Ramos (cell line): ENCODE data around the gene PGBD2.
"Not testable (repeated sequence)": the region's sequence is repeated elsewhere in the genome, so short reads cannot be mapped to it uniquely, and the experiment has no call there.

Source experiments
- in situ Hi-C: fragments of 300-500 bp; cut with MboI; formaldehyde crosslinking; loops from one replicate; pipeline ENCODE4 v1.14.3; 2022; ENCODE audit warnings: low sequenced_read_pairs; ENCODE audit not compliant: unreplicated experiment

The PGBD2 gene, protein sequence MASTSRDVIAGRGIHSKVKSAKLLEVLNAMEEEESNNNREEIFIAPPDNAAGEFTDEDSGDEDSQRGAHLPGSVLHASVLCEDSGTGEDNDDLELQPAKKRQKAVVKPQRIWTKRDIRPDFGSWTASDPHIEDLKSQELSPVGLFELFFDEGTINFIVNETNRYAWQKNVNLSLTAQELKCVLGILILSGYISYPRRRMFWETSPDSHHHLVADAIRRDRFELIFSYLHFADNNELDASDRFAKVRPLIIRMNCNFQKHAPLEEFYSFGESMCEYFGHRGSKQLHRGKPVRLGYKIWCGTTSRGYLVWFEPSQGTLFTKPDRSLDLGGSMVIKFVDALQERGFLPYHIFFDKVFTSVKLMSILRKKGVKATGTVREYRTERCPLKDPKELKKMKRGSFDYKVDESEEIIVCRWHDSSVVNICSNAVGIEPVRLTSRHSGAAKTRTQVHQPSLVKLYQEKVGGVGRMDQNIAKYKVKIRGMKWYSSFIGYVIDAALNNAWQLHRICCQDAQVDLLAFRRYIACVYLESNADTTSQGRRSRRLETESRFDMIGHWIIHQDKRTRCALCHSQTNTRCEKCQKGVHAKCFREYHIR

DNA sequence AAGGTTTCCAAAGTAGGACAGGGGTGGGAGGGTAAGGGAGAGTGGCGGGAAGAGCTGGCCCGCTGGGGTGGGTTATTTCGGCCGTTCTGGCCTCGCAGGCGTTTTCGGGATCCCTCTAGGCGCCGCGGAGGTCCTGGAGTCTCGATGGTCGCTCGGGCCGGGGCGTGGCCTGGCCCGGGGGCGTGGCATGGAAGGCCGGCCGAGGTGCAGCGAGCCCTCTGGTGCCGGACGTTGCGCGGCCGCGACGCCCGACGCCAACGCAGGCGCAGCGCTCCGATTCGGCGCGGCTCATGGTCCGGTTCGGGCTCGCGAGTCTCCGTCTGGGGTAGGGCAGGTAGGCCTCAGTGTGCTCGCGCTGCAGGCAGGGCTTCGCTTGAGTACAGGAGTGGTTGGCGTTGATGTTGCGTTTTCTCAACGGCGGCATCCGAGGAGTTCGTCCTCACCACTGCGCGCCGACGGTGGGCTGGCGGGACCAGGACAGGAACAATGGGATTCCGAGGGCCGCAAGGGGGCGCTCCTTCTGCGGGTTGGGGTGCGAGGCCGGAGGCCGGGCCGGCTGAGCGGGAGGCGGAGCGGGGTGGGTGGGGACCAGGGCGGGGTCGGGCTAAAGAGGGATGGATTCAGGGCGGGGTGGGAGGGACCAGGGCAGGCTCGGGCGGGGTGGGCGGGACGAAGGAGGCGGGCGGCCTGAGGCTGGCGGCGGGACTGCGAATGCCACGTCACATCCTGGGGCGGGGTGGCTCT, at the start of gene PGBD2:
PGBD2 (plus strand) TSS at position 227 of the 744 bp plus-strand sequence. CDS start 7,628 bp downstream, outside the sequence.
- in situ Hi-C loops: no loop called here

DNA sequence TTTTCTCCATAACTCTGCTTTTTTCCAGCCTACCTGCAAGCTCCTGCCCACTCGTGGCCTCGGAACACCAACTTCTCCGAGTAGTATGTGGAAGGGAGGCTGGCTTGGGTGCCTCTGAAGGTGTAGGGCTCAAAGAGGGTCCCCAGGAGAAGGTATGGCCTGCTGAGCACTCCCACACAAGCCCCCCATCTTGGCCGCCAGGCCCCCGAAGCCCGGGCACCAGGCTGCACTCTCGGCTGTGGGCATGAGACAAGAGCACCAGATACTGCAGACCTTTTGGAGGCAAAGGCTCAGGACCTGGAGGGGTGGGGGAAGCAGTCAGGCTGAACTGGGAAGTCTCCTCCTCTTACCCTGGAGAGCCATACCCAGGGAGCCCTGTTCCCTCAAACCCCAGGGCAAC, 48.8 kb upstream of the PGBD2 start:
- in situ Hi-C loops: no loop called here

DNA sequence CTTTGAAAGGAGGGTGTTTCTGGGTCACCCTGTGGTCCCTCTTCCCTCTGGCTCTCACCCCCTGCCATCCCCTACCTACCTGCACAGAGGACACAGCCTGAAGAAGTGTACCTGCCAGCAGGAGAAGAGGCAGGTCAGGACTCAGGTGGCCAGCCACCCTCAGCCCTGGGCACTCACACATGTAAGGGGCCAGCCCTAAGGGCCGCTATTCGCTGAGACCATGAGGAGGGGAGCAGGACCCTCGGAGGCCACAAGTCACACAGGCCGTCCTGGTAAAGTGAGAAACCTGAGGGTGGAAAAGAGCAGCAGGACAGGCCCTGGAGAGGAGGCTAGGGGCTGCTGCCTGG, 48.3 kb upstream of the PGBD2 start:
- in situ Hi-C loops: no loop called here

DNA sequence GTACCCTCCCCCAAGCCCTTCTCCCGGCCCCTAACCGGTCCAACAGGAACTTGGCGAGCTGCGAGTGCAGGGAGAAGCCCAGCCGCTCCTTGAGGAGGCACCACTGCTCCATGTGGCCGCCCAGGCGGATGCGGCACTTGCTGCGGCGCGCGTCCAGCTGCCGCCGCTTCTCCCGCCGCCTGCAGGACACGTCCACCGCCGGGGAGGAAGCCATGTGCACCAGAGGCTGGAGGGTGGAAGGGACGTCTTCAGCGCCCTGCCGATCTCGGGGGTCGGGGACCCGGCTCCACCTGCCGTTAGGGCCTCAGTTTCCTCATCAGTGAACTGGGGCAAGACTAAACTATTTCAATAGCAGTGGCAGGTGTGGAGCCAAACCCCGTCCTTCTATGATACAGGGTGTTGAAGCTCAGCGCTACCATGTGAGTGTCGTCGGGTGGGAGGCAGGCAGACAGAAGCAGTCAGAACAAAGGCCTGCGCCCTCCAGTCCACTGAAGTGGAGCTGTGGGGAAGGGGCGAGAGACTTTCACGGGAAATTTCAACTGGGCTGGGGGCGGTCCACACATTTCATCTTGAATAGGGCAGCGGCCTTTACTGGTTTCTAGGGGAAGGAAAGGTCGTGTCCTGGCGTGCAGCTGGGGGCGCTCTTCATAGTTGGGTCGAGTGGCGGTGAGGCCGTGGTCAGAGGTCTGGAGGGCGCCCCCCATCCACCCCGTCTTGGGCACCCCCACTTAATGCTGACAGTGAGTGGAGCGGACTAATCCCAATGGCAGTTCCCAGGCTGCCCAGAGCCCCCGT, 47.7 kb upstream of the PGBD2 start:
- in situ Hi-C loops: no loop called here

DNA sequence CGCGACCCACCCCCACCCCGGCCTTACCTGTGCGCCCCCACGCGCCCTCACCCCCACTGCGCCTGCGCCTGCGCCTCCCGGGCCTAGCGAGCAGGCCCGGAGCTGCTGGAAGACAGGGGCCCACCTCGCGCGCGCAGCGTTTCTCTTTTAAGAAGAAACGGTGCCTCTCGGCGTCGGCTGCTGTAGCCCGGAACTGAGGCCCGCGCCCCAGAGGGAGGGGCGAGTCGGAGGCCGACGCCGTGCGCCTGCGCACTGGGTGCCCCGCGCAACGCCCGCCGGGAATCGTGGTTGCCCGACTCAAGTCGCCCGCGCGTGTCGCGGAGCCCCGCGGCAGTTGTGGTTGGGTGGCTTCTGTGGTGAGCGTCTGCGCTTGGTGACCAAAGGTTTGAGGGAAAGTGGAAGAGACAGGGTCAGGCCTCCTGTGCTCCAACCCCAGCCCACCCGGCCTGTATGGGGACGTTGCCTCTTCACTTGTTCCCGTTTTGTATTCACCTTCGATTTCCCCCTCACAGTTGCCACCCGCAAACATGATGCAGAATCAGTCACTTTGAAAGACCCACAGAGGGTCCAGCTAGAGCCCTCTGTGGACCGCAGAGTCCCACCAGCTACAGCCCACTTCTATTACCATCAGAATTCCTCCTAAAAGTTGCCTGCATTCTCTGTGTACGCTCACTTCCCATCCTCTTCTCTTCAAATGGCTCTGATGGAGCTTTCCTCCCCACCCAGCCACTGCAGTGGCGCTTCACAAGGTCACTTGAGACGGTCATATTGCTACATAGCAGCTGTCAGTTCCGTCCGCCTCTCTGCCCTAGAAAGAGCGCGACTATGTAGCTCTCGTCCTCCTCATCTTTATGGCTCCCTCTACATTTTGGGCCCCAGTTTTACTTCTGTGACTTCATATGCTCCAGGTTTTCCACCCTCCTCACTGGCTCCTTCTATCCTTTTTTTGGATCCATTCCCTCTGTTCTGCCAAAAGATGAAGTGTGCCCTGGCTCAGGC, 46.8 kb upstream of the PGBD2 start, which contains the start of gene ZNF692:
ZNF692 (minus strand) TSS at position 195 of the 999 bp plus-strand sequence. CDS start 776 bp downstream, outside the sequence.
- in situ Hi-C loops: no loop called here

DNA sequence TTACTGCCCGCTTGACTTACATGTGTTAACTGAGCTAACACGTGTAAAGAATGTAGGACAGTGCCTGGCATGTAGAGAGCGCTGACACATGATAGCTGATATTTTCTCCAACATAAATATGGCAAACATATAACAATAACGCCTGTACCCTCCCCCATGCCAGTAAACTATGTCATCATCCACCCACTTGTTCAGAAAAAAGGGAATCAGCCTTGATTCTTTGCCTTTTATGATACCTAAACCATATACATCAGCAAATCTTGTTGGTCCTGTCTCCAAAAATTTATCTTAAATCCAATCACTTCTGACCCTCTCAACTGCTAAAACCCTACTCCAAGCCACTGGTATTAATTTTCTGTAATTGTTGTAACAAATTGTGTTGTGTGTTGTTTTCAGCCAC, 46.0 kb upstream of the PGBD2 start:
- in situ Hi-C loops: no loop called here

DNA sequence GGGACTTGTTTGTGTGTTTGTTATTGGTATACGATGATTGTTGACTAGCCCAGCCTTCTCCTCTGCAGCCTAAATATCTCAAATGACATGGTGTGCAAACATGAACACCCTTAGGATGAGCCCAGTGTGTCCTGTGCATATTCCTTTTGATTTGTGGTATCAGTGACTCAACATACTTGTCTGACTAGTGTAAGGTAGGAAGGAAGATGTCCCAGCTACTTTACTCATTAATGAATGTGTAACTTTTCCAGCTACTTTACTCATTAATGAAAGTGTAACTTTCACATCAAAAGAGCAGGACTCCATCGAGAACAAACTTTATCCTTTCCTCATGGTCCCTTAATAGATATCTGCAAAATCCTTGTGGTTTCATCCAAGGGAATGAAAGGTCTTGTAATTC, 44.4 kb upstream of the PGBD2 start:
- in situ Hi-C loops: no loop called here

DNA sequence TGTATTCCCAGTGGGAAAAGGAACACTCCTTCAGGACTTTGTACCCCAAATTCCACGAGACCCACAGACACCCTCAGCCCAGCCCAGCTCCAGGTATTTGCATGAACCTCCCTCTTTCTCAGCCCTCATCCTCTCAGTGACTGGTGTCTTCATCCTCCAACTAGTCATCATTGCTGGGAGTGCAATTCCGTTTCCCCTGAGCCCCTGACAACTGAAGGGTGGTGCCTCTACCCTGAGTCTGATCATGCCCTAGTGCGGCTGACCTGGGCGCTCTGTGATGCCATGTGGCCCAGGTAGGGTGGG, 43.4 kb upstream of the PGBD2 start:
- in situ Hi-C loops: no loop called here

DNA sequence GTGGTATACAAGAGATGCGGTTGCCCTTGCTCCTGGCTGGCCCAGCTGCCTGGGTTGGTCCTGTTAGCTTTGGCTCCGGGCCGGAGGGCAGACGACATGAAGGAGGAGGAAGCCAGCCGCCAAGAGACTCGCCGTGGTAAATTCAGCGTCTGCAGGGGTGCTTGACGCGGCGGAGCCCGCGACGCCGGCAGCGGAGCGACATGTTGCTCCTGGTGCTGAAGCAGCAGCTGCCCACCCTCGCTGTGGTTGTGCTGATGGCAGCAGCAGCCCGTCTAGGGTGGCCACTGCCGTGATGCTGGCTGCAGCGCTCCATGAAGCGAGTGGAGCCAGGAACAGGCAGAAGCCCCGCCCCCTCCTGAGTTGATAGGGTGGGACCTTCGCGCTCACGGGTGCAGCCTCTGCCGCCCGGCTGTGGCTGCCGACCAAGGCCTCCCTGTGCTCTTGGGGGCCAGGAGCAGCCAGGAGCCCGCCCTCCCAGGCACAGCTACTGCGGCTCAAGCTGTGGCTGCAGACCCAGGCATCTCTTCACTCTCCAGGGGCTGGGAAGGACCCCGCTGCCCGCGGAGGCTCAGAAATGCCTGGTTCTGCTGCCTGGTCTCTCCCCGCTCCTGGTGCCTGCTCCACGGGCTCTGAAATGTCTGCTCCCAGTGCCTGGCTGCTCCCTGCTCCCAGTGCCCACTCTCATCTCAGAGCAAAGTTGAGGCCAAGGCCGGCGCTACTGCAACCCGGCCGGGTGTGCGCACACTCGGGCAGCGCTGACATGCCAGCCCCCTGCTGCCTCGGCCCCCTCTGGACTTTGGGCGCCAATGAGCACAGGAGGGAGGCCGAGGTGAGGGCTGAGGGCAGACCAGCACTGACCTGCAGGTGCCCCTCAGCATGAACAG, 42.8 kb upstream of the PGBD2 start:
- in situ Hi-C loops: no loop called here

DNA sequence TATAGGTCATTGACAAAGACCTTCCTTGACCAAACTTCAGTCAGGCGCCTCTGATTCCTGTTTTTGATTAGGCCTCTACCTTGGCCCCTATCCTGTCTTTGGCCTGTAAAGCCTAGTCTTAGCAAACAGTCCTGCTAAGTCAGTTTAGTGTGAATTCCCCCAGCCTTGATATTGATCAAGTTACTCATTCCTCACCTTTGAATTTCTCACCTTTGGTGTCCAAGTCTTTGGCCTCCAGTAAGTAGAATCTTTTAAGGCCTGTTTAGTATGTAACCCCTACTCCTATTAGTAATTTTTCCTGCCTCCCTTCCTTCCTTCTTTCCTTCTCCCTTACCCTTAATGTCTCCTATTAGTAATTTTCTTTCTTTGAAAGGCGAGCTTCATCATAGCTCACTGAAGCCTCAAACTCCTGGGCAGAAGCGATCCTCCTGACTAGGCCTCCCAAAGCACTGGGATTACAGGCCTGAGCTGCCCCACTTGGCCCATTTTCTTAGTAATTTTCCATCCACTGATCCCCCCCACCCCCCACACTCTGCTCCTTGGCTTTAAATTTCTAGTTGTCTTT, 34.1 kb upstream of the PGBD2 start:
- in situ Hi-C loops: no loop called here

DNA sequence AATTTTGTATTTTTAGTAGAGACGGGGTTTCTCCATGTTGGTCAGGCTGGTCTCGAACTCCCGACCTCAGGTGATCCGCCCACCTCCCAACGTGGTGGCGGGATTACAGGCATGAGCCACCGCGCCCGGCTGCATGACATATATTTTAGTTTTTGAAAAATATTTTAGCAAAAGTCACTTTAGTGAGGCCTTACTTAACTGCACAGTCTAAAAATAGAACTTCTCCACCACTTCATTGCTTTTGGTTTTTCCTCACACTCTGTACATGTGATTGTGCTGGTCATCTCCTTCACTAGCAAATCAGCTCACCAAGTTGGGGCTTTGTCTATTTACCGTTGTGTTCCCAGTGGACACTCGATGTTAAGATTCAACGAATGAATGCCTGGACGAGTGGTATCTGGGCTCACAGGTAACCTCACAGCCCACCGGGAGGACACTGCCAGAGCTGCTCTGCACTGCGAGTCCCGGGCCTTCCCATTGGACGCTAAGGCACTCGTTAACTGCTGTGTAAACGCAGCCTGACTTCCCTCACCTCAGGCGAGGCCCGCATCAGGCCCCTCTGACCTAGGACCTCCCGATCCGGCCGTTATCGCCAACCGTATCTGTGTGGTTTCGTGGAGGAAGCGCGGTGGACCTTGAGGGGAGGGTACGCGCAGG, 33.2 kb upstream of the PGBD2 start:
- in situ Hi-C loops: no loop called here

DNA sequence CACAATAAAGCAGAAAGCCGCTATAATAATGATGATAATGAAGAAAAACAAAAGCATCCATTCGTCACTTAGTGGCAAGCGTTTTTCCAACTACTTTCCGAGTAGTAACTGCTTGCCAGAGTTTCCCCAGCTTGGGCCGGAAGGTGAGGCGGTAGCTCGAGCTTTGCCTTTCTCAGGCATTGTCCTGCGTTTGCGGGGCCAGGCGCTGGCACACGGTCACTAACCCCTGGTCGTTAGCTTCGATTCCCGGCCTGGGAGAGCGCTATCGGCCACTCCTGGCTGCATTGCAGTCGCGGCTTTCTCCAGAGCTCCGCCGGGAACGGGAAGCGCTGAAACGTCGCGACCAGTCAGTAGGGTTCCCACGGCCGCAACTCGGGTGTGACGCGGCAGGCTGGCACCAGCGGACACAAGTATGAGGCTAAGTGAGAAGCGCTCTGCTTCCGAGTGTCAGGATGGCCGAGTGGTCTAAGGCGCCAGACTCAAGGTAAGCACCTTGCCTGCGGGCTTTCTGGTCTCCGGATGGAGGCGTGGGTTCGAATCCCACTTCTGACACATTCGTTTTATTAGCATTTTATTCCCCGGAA, 32.5 kb upstream of the PGBD2 start:
- in situ Hi-C loops: no loop called here

DNA sequence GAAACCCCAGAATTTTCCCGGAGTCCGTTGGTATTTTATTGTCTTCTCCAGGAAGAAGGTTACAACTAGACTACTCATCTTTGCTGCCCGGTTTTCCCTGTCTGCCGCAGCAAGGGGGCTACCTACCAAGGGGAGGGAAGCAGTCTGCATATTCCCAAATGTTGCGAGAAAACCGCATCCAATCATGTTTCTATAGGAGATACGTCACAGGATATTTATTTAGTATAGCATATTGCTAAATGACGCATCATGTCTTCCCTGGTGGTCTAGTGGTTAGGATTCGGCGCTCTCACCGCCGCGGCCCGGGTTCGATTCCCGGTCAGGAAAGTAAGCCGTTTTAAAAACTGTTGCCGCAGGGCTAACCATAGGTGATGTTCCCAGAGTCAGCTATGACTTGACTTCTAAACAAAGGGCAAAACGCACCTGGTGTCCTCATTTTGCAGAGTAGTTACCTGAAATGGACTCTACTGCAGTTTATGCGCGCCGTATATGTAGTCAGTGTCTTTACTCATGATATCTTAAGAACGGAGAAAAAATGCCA, 32.0 kb upstream of the PGBD2 start:
- in situ Hi-C loops: no loop called here

DNA sequence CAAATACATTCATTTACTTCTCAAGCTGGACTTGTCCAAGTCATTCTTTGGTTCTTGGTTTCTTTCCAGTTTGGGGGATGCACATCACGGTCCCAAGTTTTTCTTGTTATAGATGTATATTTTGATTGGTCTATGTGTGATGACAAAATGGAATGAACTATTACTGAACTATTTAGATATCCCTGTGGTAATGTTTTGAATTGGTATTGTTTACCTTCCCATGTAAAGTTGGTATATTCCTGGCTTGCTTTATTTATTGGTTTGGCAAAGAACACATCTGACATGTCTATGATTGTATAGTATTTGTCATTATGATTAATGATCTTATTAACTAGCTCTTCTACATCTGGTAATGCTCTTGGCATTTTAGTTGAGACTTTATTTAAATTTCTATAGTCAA, 24.8 kb upstream of the PGBD2 start:
- in situ Hi-C loops: no loop called here

DNA sequence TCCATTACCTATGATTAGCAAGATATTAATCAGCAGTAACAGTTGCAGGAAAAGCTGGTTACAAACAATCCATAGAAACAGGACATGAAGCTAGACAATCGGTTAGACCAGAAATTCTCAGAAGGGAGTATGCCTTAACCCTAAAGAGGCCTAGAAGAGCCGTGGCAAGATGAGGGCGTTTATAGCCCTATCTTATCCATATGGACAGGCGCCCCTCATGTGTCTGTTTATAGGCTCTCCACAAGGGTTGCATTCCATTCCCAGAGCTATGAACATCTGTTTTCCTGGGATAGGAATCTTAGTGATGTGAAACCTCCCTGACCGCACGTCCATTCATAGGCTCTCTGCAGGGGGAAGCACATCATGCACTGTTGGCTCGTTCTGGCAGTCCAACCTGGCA, 23.6 kb upstream of the PGBD2 start:
- in situ Hi-C loops: not testable (repeated sequence)

DNA sequence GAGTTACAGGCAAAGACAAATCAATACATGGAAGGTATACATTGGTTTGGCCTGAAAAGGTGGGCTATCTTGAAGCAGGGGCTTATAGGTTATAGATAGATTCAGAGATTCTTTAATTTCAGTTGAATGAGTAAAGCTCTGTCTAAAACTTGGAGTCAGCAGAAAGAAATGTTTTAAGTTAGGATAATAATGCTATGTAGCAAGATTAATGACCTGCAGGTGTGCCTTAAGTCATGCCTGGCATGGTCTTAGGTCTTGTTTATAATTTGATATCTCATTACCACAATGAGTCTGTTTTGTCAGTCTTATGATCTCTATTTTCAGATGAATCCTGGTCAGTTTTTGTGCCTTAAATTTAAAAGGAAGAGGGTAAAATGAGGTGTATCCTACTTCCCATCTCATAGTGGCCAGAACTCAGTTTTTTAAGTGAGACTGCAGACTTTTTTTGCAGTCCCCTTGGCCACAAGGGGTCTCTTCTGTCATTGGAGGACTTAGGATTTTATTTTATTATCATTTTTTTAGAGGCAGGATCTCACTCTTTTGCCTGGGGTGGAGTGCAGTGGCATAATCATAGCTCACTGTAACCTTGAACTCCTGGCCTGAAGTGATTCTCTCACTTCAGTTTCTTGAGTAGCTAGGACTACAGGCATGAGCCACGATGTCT, 21.3 kb upstream of the PGBD2 start:
- in situ Hi-C loops: no loop called here

DNA sequence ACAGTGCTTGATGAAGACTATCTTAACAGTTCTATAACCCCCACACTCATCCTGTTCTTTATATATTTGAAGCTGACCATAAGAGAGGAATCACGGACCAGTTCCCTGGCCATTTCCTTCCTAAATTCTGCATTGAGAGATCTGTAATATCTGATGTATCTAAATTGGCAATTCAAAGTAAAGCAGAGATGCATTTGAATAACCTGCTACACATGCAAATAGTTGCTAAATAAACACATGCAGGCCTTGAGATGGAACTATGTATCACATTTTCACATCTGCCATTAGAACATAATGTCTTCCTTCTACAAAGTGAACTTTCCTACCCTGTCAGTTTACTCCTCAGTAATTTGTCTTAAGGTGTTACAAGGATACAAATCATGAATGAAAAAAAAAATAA, 20.4 kb upstream of the PGBD2 start:
- in situ Hi-C loops: no loop called here
